K562 (cell line): ENCODE data around the gene SLC66A2.

Experiments used
- ETS1 ChIP-seq: conservative IDR thresholded peaks from 2 replicates; pipeline ENCODE4 v1.6.1; 2011; ENCODE audit warnings: low read depth, mild to moderate bottlenecking, low read length; ENCODE audit not compliant: control insufficient read depth
- EZH2 ChIP-seq: IDR thresholded peaks from 2 replicates; pipeline ENCODE4 v1.6.1; 2012; ENCODE audit warnings: low read depth, mild to moderate bottlenecking, inconsistent platforms, low read length, borderline replicate concordance
- JUND ChIP-seq, 2 experiments: IDR thresholded peaks; 2 replicates in 1 of 2; 3 replicates in 1 of 2; pipeline ENCODE4 v1.6.1; 2011; ENCODE audit warnings: borderline replicate concordance in 2 of 2, low read depth in 2 of 2, low read length in 2 of 2, improper control_type of control experiment in 1 of 2, missing biosample characterization in 1 of 2, missing genetic modification characterization in 1 of 2, missing genetic modification reagents in 1 of 2
- MAFG ChIP-seq: fragments of 450-650 bp; conservative IDR thresholded peaks from 2 replicates; pipeline ENCODE4 v1.6.1; 2016; ENCODE audit warnings: missing genetic modification characterization, missing compliant biosample characterization
- MAZ ChIP-seq, 2 experiments: fragments of 450-650 bp in 1 of 2; sonication (generic) in 1 of 2; formaldehyde crosslinking; IDR thresholded peaks in 1 of 2; conservative IDR thresholded peaks in 1 of 2; 2 replicates each; pipeline versions ENCODE4 v1.4.0 to v1.5.0; 2020; ENCODE audit warnings: mild to moderate bottlenecking in 1 of 2, missing genetic modification reagents in 1 of 2
- RFX5 ChIP-seq: IDR thresholded peaks from 2 replicates; pipeline ENCODE4 v1.6.1; 2011; ENCODE audit warnings: low read depth, mild to moderate bottlenecking, improper control_type of control experiment, low read length
- SIN3B ChIP-seq: fragments of 450-650 bp; IDR thresholded peaks from 2 replicates; pipeline ENCODE4 v1.6.1; 2017; ENCODE audit warnings: low read depth, mild to moderate bottlenecking, moderate library complexity
- SMARCA4 ChIP-seq: fragments of 450-650 bp; IDR thresholded peaks from 2 replicates; pipeline ENCODE4 v1.6.1; 2016
- SMC3 ChIP-seq: conservative IDR thresholded peaks from 2 replicates; pipeline ENCODE4 v1.6.1; 2011; ENCODE audit warnings: low read depth, low read length, improper control_type of control experiment; ENCODE audit not compliant: insufficient read depth
- TCF3 ChIP-seq: sonication (generic); formaldehyde crosslinking; IDR thresholded peaks from 2 replicates; pipeline ENCODE4 v1.4.0; 2020; ENCODE audit warnings: mild to moderate bottlenecking, missing genetic modification reagents
- ZNF592 ChIP-seq: fragments of 450-650 bp; IDR thresholded peaks from 2 replicates; pipeline ENCODE4 v1.6.1; 2017; ENCODE audit warnings: antibody characterized with exemption, mild to moderate bottlenecking
- ZNF639 ChIP-seq, 2 experiments: fragments of 200-800 bp in 1 of 2; sonication (Bioruptor generic) in 1 of 2; sonication (generic) in 1 of 2; formaldehyde crosslinking in 1 of 2; IDR thresholded peaks in 1 of 2; conservative IDR thresholded peaks in 1 of 2; 2 replicates each; pipeline versions ENCODE4 v1.5.0 to v1.6.1; 2016 to 2020; ENCODE audit warnings: missing compliant biosample characterization in 1 of 2, missing genetic modification characterization in 1 of 2, missing genetic modification reagents in 1 of 2
- TF ChIP-seq, protein P1 (sequence below), 2 experiments: fragments of 450-650 bp in 1 of 2; sonication (generic) in 1 of 2; formaldehyde crosslinking in 1 of 2; IDR thresholded peaks; 2 replicates each; pipeline versions ENCODE4 v1.7.1 to v1.9.0; 2016 to 2022; ENCODE audit warnings: inconsistent platforms in 1 of 2, mild to moderate bottlenecking in 1 of 2, missing genetic modification reagents in 1 of 2
- TF ChIP-seq, protein P2 (sequence below): fragments of 450-650 bp; formaldehyde crosslinking; IDR thresholded peaks from 2 replicates; pipeline ENCODE4 v1.4.0; 2020; ENCODE audit warnings: mild to moderate bottlenecking, mixed read lengths

GRCh38 chr18:79868811-79869541 is 82.5 kb downstream of the SLC66A2 start:
- TF ChIP-seq ZNF639 (CRISPR knock-in tag; conservative IDR thresholded peaks at IDR 0.05 in 1 of 2, IDR thresholded peaks at IDR 0.05 in 1 of 2) (no peak), TCF3 (CRISPR knock-in tag) (no peak), RFX5 (no peak), JUND (IDR thresholded peaks at IDR 0.05; ENCODE audit: borderline replicate concordance, low read depth, low read length) (no peak), JUND (tag; IDR thresholded peaks at IDR 0.05; ENCODE audit: borderline replicate concordance, low read depth, low read length) (no peak), EZH2 (no peak), ETS1 (no peak), ZNF592 (no peak), SMARCA4 (no peak), MAZ (CRISPR knock-in tag; conservative IDR thresholded peaks at IDR 0.05 in 1 of 2, IDR thresholded peaks at IDR 0.05 in 1 of 2) (no peak), SIN3B (no peak), SMC3 (no peak), MAFG (no peak)
- TF ChIP-seq, protein P1, sequence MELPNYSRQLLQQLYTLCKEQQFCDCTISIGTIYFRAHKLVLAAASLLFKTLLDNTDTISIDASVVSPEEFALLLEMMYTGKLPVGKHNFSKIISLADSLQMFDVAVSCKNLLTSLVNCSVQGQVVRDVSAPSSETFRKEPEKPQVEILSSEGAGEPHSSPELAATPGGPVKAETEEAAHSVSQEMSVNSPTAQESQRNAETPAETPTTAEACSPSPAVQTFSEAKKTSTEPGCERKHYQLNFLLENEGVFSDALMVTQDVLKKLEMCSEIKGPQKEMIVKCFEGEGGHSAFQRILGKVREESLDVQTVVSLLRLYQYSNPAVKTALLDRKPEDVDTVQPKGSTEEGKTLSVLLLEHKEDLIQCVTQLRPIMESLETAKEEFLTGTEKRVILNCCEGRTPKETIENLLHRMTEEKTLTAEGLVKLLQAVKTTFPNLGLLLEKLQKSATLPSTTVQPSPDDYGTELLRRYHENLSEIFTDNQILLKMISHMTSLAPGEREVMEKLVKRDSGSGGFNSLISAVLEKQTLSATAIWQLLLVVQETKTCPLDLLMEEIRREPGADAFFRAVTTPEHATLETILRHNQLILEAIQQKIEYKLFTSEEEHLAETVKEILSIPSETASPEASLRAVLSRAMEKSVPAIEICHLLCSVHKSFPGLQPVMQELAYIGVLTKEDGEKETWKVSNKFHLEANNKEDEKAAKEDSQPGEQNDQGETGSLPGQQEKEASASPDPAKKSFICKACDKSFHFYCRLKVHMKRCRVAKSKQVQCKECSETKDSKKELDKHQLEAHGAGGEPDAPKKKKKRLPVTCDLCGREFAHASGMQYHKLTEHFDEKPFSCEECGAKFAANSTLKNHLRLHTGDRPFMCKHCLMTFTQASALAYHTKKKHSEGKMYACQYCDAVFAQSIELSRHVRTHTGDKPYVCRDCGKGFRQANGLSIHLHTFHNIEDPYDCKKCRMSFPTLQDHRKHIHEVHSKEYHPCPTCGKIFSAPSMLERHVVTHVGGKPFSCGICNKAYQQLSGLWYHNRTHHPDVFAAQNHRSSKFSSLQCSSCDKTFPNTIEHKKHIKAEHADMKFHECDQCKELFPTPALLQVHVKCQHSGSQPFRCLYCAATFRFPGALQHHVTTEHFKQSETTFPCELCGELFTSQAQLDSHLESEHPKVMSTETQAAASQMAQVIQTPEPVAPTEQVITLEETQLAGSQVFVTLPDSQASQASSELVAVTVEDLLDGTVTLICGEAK (IDR thresholded peaks at IDR 0.05), result no peak
- TF ChIP-seq, protein P1 (CRISPR knock-in tag; IDR thresholded peaks at IDR 0.05), result no peak
- TF ChIP-seq, protein P2, sequence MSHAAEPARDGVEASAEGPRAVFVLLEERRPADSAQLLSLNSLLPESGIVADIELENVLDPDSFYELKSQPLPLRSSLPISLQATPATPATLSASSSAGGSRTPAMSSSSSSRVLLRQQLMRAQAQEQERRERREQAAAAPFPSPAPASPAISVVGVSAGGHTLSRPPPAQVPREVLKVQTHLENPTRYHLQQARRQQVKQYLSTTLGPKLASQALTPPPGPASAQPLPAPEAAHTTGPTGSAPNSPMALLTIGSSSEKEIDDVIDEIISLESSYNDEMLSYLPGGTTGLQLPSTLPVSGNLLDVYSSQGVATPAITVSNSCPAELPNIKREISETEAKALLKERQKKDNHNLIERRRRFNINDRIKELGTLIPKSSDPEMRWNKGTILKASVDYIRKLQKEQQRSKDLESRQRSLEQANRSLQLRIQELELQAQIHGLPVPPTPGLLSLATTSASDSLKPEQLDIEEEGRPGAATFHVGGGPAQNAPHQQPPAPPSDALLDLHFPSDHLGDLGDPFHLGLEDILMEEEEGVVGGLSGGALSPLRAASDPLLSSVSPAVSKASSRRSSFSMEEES, result no peak
